ENCODE results near the gene NRN1.
"Not testable (repeated sequence)": the region's sequence is repeated elsewhere in the genome, so short reads cannot be mapped to it uniquely, and the experiment has no call there.

The NRN1 gene, protein sequence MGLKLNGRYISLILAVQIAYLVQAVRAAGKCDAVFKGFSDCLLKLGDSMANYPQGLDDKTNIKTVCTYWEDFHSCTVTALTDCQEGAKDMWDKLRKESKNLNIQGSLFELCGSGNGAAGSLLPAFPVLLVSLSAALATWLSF

DNA sequence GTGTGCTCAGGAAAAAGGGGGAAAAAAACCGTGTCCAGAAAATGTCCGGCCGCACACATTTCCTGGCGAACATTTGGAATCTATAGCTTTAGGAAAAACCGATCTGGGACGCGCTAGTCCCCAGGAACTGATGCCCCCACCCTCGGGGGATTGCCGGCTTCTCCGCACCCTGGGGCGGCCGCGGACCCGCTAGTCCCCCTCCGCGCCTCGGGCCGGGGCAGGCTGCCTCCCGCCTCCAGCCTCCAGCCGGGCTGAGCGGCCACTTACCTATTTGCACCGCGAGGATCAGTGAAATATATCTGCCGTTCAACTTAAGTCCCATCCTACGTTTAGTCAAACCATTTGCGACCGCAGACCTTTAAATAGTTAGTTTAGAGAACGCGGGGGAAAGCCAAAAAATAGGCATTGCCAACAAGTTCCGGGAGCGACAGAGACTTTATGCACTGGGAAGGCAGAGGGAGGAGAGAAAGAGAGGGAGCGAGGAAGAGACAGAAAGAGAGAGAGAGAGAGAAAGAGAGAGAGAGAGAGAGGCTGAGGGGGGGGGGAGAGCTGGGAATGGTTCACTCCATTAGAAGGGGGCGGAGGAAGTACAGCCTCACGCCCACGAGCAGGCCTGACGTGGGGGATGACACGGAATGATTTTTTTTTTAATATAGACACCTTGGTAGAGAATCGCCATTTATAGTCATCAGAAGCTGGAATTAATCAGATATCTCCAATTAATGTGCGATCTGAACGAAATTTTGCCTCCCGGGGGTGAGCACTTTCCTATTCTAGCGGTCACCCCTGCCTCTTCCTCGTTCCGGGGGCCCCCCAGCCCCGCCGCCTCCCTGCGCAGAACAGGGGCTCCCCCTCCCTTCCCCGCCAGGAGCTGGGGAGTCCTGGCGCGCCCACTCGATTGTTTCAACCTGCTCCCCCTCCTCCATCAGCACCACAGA lies at the start of gene NRN1:
Gene NRN1, minus strand, starts transcription at position 498 of the 938 bp plus-strand sequence. Its CDS starts 176 bp downstream, at position 322.
- peak in 1 of 2 donors; percentile 35 for DNase-seq

DNA sequence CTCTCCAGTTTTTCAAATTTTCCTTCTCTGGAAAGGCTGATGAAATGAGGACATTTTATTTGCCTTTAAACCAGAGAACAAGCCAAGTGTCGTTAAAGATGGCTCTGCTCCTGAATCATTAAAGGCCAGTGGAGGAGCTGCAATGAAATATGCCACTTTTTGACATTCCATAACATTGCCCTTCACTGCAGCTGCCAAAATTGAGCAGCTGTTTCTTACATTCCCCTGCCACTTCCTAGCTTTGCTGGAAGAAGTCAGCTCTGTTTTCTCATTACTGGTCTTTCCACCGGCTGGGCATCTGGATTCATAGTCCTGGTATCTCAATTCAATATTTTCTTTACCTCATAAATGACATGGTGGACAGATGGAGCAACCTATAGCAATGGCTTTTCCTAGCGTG lies 45.5 kb upstream of the NRN1 start:
- no peak for DNase-seq

DNA sequence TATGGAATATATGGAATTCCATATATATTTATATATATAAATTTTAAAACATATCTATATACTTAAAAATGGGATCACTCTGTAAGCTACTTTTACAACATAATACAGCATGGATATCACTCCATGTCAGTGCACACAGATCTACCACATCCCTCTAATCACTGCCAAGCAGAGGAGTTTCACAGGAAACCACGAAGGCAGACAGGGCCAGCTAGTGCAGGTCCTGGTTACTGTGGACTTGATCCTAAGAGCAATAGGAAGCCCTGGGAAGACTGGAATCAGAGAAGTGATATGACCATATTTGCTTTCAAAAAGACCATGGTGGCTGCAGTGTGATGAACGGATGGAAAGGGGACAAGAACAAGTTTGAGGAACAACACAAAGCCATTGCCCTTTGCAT lies 40.0 kb upstream of the NRN1 start:
- DNase-seq, result no peak

DNA sequence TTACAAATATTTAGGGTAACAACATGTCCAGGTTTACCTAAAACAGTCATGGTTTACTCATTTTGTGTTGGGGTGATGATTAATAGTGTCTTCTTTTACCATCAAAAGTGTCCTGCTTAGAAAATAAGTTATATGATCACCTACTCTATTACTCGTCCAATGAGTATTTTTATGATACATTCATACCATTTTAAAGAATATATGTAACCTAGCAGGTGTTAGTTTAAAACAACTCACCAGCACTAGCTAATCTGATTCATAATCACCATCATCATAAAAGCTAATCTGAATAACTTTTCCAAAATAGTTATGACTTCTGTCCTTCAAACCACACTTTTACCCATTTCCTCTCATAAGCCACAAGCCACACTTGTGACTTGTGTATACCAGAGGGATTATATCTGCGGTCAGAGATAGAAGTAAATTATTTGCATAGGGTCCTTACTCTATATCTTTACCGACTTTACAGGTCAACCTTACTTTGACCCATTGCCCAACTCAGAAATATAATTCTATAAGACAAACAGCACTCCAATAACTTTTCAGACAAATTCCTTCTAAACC lies 33.3 kb upstream of the NRN1 start:
- DNase-seq, result no peak

DNA sequence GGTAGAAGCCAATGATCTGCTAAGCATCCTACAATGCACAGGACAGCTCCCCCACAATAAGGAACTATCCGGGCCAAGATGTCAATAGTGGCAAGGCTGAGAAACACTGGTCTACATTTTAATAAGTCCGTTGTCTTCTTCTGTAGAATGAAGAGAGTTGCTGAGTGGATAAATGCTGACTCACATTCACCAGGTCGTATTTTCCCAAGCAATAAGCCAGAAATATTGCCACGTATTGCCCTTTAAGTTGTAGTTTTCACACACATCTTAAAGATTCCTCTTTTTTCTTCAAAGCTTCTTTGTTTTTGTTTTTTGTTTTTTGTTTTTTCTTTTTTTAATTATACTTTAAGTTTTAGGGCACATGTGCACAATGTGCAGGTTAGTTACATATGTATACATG lies 30.5 kb upstream of the NRN1 start:
- no peak for DNase-seq

DNA sequence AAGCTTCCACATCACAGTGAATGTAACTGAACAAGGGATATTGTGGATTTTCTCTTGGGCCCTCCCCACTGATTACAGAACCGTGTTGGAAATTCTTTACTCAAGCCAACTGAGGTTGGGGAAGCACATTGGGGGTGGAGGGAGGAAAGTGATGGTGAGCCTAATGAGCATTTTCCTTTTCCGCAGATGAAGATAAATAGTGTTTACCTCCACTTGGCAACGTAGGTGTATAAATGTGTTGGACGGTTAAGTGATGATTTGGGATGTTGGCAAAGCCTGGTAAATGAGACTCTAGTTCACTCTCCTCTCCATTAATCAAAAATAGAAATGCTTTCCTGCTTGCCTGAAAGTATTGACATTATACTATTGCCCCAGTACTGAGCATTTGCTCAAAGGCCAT lies 27.1 kb upstream of the NRN1 start:
- no peak for DNase-seq

DNA sequence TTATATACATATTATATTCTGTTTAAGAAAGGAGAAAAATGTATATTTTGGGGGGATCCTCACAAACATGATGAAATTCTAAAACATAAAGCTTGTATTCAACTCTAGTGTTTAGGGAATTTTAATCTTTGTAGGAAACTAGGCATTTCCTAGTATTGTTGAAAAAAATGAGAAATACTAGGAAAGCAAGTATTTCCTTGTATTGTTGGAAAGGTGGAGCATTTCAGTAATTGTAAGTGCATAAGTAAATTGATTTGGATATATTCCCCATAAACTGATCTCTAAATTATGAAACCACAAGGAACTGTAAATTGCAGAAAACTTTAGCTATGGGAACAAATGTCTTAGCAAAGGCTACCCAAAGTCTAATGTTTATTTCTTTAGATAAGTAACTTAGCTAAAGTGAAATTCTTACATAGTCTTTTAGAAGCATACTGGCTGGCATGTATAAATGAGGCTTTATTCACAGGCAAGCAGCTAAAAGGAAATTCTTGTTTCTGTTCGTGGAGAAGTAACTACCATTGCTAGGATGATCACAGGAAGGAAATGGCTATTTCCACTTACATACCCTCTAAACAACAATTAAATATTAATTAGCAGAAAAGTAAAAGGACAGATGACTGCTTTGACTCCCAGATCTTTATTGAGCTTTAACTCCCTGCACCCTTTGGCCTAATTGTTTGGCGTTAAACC lies 19.9 kb upstream of the NRN1 start:
- DNase-seq, result no peak

DNA sequence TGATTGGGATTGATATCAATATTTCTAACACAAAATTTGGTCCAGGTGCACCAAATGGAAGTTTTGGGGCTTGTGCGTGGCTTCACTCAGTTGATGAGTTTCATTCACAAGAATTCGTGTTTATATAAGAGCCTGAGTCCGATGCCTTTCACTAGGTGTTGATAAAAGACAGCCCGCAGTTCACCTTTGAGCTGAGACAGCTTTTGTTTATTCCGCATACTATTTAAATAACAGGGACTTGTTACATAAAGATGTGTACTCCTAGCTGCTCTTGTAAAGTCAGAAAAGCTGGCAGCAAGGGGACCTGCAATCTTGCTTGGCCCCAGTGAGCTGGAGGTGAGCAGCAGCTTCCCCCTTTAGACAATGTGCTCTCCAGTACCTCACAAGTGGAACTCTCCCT lies 19.0 kb upstream of the NRN1 start:
- DNase-seq, result no peak

DNA sequence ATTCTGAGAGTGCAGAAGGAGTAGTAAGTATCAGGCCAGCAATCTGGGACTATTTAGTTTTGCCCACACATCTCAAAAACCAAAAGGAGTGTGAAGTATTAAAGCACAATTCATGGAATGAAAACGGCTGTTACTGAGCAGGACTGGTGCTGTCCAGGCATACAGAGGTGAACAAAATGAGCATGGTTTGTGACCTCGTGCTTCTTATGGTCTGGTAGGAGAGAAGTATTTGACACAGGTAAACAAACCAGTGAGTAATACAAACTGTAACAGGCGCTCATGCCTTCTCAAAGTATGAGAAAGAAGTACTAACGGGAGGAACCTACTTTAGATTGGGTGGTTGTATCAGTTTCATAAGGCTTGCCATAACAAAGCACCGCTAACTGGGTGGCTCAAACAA lies 17.5 kb upstream of the NRN1 start:
- DNase-seq, result no peak

DNA sequence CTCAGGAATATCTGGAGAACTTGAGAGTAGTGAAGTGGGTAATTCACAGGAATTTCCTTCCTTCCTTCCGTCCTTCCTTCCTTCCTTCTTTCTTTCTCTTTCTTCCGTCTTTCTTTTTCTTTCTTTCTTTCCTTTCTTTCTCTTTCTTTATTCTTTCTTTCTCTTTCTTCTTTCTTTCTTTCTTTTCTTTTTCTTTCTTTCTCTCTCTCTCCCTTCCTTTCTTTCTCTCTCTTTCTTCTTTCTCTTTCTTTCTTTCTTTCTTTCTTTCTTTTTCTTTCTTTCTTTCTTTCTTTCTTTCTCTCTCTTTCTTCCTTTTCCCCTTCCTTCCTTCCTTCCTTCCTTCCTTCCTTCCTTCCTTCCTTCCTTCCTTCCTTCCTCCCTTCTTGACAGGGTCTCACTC lies 16.1 kb upstream of the NRN1 start:
- not testable (repeated sequence) for DNase-seq

DNA sequence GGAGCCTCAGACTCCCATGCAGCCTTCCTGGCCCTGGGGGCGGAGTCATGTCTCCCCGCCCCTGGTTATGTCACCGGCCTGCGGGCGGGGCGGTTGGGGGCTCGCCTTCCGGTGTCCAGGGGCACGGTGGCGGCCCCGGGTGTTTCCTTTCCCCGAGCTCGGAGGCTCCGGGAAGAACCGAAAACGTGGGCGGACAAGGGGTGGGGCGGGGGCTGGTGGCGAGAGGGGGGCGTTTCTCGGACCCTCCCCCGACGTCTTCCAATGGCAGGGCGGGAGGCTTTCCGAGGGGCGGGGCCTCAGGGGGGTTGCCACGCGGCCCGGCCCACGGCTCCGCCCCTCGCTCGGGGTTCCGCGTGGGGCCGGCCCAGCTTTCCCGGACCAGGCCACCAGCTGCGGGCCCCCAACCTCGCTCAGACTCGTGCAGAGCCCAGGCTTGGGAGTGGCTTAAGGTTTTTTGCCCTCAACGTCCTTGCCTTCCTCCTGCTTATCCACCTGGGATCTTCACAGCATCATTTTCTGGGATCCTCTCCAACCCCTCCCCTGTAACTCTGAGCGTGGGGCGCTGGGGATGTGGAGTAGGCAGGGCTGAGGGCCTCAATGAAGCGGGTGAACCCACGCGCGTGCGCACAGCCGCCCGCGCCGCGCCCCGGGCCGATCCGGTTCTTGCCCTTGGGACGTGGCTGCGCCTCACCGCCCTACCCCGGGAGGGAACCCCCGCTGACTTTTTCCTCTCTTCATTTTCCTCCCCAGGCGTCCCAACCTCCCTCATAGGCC lies 2.1 kb upstream of the NRN1 start:
- peak; percentile 66 to 82 for DNase-seq

DNA sequence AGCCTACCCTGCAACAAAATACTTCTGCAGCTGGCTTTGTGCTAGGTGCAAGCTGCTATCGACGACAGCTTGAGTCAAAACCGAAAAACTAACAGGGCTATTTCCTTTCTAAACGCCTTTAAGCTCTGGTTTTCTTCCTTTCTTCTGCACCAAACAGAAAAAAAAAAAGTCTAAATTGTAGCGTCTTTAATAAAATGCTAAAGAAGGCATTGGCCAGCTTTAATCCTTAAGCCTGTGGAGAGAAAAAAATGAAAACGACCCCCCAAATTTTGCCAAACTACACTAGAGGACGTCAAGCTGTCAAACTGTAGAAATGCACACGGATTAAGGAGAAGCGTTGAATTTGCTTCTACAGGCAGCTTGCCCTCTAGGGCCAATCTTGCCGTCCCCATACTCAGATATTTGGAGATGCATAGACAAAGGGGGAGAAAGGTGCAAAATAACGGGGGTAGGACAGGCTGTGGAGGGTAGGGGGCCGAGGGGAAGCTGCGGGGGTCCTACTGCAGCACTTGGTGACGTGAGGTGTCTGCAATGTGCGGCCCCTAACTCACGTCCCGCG lies 1.4 kb upstream of the NRN1 start:
- DNase-seq, result no peak

DNA sequence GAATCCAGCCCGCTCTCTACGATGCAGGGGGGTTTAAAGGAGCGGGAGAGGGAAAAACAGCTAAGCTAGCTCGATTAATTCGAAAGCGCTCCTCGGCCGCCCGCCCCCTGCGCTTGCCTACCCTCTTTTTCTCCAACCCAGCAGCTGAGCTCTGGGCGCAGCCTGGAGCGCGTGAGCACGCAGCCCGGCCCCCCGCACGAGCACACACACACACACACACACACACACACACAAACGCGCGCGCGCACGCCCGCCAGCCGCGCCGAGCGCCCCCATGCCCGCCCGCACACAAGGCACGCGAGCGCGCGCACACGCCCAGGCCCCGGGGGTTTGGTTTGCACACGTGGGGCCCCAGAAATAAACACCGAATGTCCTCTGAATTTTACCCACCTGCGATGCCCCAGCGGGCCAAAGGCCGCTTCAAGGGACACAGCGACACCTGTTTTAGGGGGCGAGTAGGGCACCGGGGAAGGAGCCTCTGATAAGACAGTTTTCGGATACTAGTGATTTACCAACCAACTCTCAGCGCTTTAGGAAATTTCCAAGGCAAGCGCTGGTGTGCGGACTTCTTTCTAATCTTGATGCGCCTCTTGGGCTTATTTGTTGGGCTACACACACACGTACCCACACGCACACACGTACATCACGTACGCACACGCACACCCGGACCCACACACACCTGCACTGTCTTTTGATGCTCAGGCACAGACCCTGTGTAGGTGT lies 802 bp upstream of the NRN1 start:
- DNase-seq, result no peak

DNA sequence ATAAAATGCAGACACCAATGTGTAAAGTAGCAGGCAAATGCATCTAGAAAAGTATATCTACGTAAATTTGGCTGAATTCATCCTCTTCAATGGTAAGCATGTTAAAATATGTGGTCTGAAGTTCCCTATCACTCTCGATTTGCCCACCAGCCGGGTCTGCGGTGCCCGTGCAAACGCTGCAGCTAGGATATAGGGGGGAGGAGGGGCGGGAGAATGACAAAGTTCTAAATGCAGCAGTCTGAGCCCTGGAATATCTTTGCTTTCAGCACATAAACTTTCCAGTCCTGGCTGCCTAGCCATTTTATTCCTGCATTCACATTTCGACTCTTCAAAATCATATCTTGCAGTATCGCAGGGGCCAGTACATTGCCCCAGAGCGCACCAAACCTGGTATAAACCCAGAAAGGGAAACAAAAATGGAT lies 708 bp downstream of the NRN1 start:
- DNase-seq, result no peak

DNA sequence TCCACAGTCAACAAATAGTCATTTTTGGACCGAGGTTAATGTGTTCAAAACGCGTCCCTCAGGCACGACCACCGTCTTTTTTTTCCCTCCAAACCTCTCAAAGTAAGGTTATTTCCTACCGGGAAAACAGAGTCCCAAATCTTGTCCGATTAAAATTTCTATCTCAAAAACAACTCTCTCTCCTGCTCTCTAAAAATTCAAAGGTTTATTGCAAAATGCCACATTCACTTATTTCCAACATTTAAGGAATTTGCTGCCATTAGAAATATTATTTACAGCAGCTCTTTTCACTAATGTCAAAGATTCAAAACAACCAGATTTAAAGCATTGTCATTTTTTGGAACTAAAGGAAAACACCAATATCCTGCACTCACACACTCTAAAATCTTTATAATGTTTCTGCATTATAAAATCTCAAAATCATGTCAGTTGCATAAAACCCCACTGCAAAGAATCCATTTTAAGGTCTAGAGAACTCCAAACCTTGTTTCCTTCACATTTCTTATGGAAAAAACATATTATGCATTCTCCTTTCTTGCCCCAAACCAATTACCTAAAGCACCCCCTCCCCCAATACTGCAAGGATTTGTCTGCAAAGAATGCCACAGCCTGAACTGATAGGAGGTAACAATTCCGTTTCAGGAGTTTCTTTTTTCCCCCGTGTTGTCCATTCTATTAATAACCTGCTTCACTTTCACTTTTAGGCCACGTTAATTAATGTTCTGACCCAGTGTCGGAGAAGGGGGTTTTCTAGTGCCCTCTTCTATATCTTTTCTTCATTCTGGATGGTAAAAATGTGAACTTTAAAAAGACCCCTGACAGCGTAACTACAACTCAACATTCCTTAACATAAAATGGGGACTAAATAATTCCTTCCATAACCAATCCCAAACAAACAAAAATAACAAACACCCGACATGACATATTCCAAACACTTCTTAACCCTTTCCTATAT lies 1.4 kb downstream of the NRN1 start:
- no peak for DNase-seq

DNA sequence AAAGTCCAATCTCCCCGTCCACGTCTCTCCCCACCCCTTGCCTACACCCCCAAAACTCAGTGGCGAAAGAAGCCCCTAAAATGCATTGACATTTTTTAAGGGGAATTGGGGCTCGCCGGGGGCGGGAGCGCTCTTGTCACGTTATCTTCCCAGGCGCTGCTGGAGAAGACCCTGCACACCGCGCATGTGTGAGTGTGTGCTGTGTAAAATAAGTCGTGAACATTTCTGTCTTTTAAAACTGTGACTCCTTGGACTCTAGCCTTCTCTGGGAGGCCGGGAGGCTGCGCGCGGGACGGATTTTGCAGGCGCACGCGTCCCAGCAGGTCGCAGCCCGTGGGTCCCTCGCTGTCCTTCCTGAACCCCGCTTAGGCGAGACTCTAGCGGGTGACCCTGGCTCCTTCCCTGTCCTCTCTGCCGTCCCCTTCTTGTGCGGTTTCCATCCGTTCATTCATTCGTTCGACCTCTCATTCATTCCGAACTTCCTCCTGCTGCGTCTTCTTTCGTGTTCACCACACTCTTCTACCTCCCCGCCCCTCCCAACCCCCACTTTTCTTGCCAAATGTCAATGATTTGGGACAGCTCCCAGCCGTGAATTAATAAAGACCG lies 2.2 kb downstream of the NRN1 start:
- DNase-seq, result no peak

DNA sequence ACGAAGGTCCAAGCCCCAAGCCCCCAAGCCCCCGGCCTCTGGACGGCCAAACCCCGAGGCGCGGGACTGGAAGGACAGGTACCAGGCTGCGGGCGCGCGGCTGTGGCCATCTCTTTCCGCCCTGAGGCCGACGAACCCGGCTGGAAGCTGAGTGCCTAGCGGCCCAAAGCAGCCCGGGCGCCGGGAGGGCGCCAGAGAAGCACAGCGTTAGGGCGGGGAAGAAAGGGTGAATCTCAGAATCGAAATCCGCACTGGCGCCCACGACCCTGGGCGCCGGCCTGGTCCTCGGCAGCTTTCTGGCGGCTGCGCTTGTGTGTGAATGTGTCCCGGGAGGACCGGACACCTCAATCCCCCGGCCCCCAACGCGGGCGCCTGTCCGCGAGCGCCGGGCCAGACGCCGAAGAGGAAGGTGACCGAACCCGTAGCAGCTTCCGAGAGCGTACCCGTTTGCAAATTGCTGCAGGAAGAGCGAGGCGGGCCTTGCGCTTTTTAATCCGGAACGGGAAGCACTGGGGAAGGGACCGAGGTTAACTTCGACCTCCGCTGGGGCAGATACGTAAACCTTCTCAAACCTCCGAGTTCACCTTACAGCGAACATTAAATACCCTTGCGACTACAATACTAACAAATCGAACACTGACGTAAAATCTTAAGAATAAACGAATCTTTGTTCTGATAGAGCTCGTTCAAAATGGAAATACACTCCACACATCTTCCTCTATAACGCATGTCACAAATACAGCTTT lies 2.9 kb downstream of the NRN1 start:
- DNase-seq, result peak in 1 of 2 donors; percentile 22

DNA sequence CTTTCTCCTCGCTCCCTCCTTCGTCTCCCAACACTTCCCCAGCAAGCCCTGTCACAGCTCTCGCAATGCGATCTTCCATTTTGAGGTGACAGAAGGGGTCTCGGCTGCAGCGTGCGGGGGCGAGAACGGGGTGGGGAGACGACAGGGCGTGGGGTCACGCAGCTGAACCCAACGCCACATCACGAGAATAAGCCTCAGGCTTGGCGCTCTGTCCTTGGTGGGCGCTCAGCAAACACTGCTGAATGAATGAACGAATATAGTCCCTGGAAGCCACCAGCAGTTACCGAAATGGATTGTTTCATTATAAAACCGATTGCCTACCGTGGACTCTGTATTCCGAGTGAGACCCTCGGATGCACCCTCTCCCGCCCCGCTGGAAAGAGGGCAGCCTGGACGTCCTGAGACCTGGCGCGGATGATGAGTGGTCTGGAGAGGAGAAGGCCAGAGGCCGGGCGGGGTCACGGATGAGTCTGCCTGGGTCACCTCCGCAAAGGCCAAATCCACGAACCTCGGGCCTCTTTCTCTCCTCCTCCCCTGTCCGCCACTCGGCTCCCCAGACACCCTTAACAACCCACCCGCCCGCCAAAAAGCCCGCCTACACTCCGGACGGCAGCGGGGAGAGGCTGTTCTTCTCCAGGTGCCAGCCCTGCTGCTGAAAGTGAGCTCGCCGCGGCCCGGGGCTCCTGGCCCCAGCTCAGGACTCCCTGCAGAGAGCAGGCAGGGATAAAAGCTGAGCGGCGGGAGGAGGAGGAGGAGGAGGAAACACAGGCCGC lies 3.7 kb downstream of the NRN1 start:
- DNase-seq, result no peak
